HCT116 (cell line): ENCODE measurements around the gene TNFRSF14. TPM values are rescaled to one million over a fixed set of nuclear protein-coding genes. Genes with fewer than 3 reads are reported as not detected.

Experiments used
- ATAC-seq: fragments of 200-7000 bp; cut with Tn5 transposase; 2 replicates; pipeline ENCODE4 v1.9.1; 2020; ENCODE audit warnings: mild to moderate bottlenecking, moderate library complexity
- BruUV-seq: library from RNA; stranded (reverse); fragments of 400-500 nt; replicated peaks from 2 replicates; lab custom pipeline; 2021; lab: Mats Ljungman, UMichigan
- CTCF ChIA-PET: fragments of 300-600 bp; sonication (Branson Sonifier 250); formaldehyde crosslinking; loops from one replicate; lab custom pipeline; 2021; ENCODE audit warnings: antibody characterized with exemption; lab: Charles Lee
- POLR2A ChIA-PET: fragments of 300-600, 350-600 bp; sonication (Branson Sonifier 250); formaldehyde crosslinking; loops from one replicate; lab custom pipeline; 2021; ENCODE audit warnings: antibody characterized with exemption; lab: Charles Lee
- RAD21 ChIA-PET, 2 experiments: fragments of 300-600 bp; sonication (Branson Sonifier 250); formaldehyde crosslinking; loops; one replicate each; lab custom pipeline; 2023; ENCODE audit warnings: low total read pairs in 2 of 2; ENCODE audit not compliant: uncharacterized antibody in 2 of 2, unreplicated experiment in 2 of 2, low non-redundant PET in 1 of 2; lab: Charles Lee
- DNase-seq: peaks from one replicate; pipeline ENCODE4 v3.0.0-alpha.2; 2010; ENCODE audit warnings: low read depth, low spot score
- H2AFZ ChIP-seq: fragments of 200-600 bp; shearing (Covaris generic), sonication (generic); 2 replicates; pipeline ENCODE4 v1.6.1; 2017; ENCODE audit warnings: low read depth, mixed run types, mixed read lengths, antibody characterized with exemption, low read length; ENCODE audit not compliant: poor library complexity, severe bottlenecking
- H3K27ac ChIP-seq: 2 replicates; pipeline ENCODE4 v1.5.1; 2012; ENCODE audit warnings: low read depth, low read length
- H3K27me3 ChIP-seq: fragments of 200-600 bp; sonication (generic); 2 replicates; pipeline ENCODE4 v1.6.1; 2016; ENCODE audit warnings: mixed run types, low read length, mixed read lengths; ENCODE audit not compliant: insufficient read depth
- H3K36me3 ChIP-seq, 2 experiments: fragments of 200-500 bp in 1 of 2; fragments of 200-600 bp in 1 of 2; sonication (Bioruptor generic) in 1 of 2; sonication (generic) in 1 of 2; 2 replicates each; pipeline versions ENCODE4 v1.5.1 to v1.6.1; 2014 to 2016; ENCODE audit warnings: low read length in 2 of 2, inconsistent platforms in 1 of 2, mixed read lengths in 1 of 2, mixed run types in 1 of 2; ENCODE audit not compliant: insufficient read depth in 2 of 2, control insufficient read depth in 1 of 2
- H3K4me1 ChIP-seq, 2 experiments: fragments of 200-600 bp in 1 of 2; sonication (generic) in 1 of 2; 2 replicates each; pipeline versions ENCODE4 v1.5.1 to v1.6.1; 2012 to 2017; ENCODE audit warnings: low read length in 2 of 2, inconsistent platforms in 1 of 2, mild to moderate bottlenecking in 1 of 2, mixed read lengths in 1 of 2, mixed run types in 1 of 2, moderate library complexity in 1 of 2; ENCODE audit not compliant: insufficient read depth in 2 of 2, control insufficient read depth in 1 of 2
- H3K4me2 ChIP-seq: fragments of 200-600 bp; sonication (generic); 2 replicates; pipeline ENCODE4 v1.6.1; 2017; ENCODE audit warnings: mixed run types, low read length, mixed read lengths
- H3K4me3 ChIP-seq, 2 experiments: fragments of 200-600 bp in 1 of 2; sonication (generic) in 1 of 2; replicated peaks in 1 of 2; 2 replicates each; pipeline ENCODE4 v1.5.1; 2011 to 2016; ENCODE audit warnings: low read length in 2 of 2, control low read depth in 1 of 2, low read depth in 1 of 2, mild to moderate bottlenecking in 1 of 2, mixed read lengths in 1 of 2, mixed run types in 1 of 2
- H3K79me2 ChIP-seq: fragments of 200-600 bp; sonication (generic); 2 replicates; pipeline ENCODE4 v1.6.1; 2017; ENCODE audit warnings: mild to moderate bottlenecking, mixed run types, low read length, moderate library complexity, mixed read lengths; ENCODE audit not compliant: insufficient read depth
- H3K9ac ChIP-seq: fragments of 200-600 bp; sonication (generic); 2 replicates; pipeline ENCODE4 v1.6.1; 2016; ENCODE audit warnings: low read length, mixed read lengths
- H3K9me2 ChIP-seq: fragments of 200-600 bp; sonication (generic), shearing (Covaris generic); 2 replicates; pipeline ENCODE4 v1.6.1; 2017; ENCODE audit warnings: mixed run types, mild to moderate bottlenecking, moderate library complexity; ENCODE audit not compliant: insufficient read depth
- H3K9me3 ChIP-seq, 2 experiments: fragments of 200-500 bp in 1 of 2; fragments of 200-600 bp in 1 of 2; sonication (Bioruptor generic) in 1 of 2; sonication (generic) in 1 of 2; 2 replicates each; pipeline ENCODE4 v1.6.1; 2014 to 2017; ENCODE audit warnings: low read length in 2 of 2, mixed read lengths in 2 of 2, inconsistent platforms in 1 of 2, low read depth in 1 of 2, mild to moderate bottlenecking in 1 of 2, mixed run types in 1 of 2, moderate library complexity in 1 of 2; ENCODE audit not compliant: control insufficient read depth in 1 of 2, insufficient read depth in 1 of 2
- H4K20me1 ChIP-seq: fragments of 200-600 bp; sonication (generic), shearing (Covaris generic); 2 replicates; pipeline ENCODE4 v1.6.1; 2017; ENCODE audit warnings: mixed run types, mild to moderate bottlenecking, moderate library complexity; ENCODE audit not compliant: insufficient read depth
- CBX3 ChIP-seq: IDR thresholded peaks from 2 replicates; pipeline ENCODE4 v1.6.1; 2012; ENCODE audit warnings: low read depth
- CEBPB ChIP-seq: IDR thresholded peaks from 2 replicates; pipeline ENCODE4 v1.6.1; 2012; ENCODE audit warnings: low read depth
- ELF1 ChIP-seq: IDR thresholded peaks from 2 replicates; pipeline ENCODE4 v1.6.1; 2012; ENCODE audit warnings: low read depth, borderline replicate concordance
- EZH2 ChIP-seq: fragments of 200-600 bp; sonication (generic); IDR thresholded peaks from 2 replicates; pipeline ENCODE4 v1.6.1; 2017; ENCODE audit warnings: antibody characterized with exemption, mixed run types
- EZH2phosphoT487 ChIP-seq: fragments of 200-600 bp; IDR thresholded peaks from 2 replicates; pipeline ENCODE4 v1.6.1; 2018; ENCODE audit warnings: antibody characterized with exemption, borderline replicate concordance
- FOSL1 ChIP-seq: IDR thresholded peaks from 2 replicates; pipeline ENCODE4 v1.6.1; 2012; ENCODE audit warnings: low read depth
- JUND ChIP-seq: IDR thresholded peaks from 2 replicates; pipeline ENCODE4 v1.6.1; 2012
- MAX ChIP-seq: IDR thresholded peaks from 2 replicates; pipeline ENCODE4 v1.6.1; 2012
- POLR2A ChIP-seq: IDR thresholded peaks from 2 replicates; pipeline ENCODE4 v1.7.0; 2011; ENCODE audit warnings: borderline replicate concordance; ENCODE audit not compliant: insufficient read depth, insufficient read length; ENCODE audit errors: extremely low read depth
- RAD21 ChIP-seq: IDR thresholded peaks from 2 replicates; pipeline ENCODE4 v1.6.1; 2012; ENCODE audit warnings: low read depth, mild to moderate bottlenecking
- SIN3A ChIP-seq: IDR thresholded peaks from 2 replicates; pipeline ENCODE4 v1.6.1; 2012; ENCODE audit warnings: low read depth
- YY1 ChIP-seq: IDR thresholded peaks from 2 replicates; pipeline ENCODE4 v1.6.1; 2011; ENCODE audit warnings: low read length, low read depth, moderate library complexity, mild to moderate bottlenecking; ENCODE audit not compliant: insufficient replicate concordance; ENCODE audit errors: extremely low read depth
- ZFX ChIP-seq: fragments of 450-650 bp; IDR thresholded peaks from 2 replicates; pipeline ENCODE4 v1.6.1; 2017
- ZNF274 ChIP-seq: fragments of 200-500 bp; sonication (Bioruptor generic); IDR thresholded peaks from 2 replicates; pipeline ENCODE4 v1.6.1; 2014; ENCODE audit warnings: mild to moderate bottlenecking, low read depth, low read length, inconsistent platforms
- intact Hi-C: fragments of 100-400 bp; cut with micrococcal nuclease; formaldehyde crosslinking; loops from 2 replicates; pipeline ENCODE4 v1.10.0; 2022
- total RNA-seq: library from RNA; stranded (reverse); gene quantifications from one replicate; pipeline ENCODE4 v1.2.1, GENCODE V29; 2021; ENCODE audit not compliant: unreplicated experiment
- TF ChIP-seq, protein P1 (sequence below): IDR thresholded peaks from 2 replicates; pipeline ENCODE4 v1.6.1; 2012
- TF ChIP-seq, protein P2 (sequence below): IDR thresholded peaks from 2 replicates; pipeline ENCODE4 v1.6.1; 2012; ENCODE audit warnings: low read depth

The TNFRSF14 gene
- total RNA-seq, 1 experiment from 2014 or later: 0.66 TPM

DNA sequence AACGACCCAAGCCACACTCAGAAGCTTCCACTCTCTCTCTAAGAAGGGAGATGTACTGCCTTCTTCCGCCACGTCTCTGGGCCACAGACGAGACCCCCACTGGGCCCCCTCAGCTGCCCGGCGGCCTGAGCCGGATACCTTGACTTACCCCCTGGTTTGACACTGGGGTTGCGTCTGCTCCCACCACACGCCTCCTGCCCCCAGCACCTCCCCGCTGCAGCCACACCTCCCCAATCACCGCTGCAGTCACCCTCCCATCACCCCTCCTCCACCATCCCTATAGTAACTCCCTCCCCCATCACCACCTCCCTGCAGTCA, 40.4 kb upstream of the TNFRSF14 start:
- DNase-seq (no peak), ATAC-seq (no peak; the same call in 1 of the 2 replicates)
- Histone ChIP-seq H3K9me3 (no peaks in the 10 kb centered on the region), H4K20me1 (no peaks in the 10 kb centered on the region), H2AFZ (no peak overlapping the region), H3K4me2 (no peak overlapping the region), H3K27me3 (no peaks in the 10 kb centered on the region), H3K79me2 (no peaks in the 10 kb centered on the region), H3K4me1 (no peaks in the 10 kb centered on the region), H3K4me3 (no peak overlapping the region), H3K9me2 (no peaks in the 10 kb centered on the region), H3K27ac (no peak overlapping the region), H3K9ac (no peak overlapping the region), H3K36me3 (peaks cover 22% of the 10 kb centered on the region in 2 experiments; a peak in 3 of 4 replicates)
- ChIA-PET POLR2A (no interaction called here), CTCF (no interaction called here), RAD21 (no interaction called here)
- TF ChIP-seq, protein P1, sequence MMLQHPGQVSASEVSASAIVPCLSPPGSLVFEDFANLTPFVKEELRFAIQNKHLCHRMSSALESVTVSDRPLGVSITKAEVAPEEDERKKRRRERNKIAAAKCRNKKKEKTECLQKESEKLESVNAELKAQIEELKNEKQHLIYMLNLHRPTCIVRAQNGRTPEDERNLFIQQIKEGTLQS: no peak
- TF ChIP-seq RAD21: no peak
- no peak for TF ChIP-seq CEBPB
- no peak for TF ChIP-seq CBX3
- TF ChIP-seq, protein P2, sequence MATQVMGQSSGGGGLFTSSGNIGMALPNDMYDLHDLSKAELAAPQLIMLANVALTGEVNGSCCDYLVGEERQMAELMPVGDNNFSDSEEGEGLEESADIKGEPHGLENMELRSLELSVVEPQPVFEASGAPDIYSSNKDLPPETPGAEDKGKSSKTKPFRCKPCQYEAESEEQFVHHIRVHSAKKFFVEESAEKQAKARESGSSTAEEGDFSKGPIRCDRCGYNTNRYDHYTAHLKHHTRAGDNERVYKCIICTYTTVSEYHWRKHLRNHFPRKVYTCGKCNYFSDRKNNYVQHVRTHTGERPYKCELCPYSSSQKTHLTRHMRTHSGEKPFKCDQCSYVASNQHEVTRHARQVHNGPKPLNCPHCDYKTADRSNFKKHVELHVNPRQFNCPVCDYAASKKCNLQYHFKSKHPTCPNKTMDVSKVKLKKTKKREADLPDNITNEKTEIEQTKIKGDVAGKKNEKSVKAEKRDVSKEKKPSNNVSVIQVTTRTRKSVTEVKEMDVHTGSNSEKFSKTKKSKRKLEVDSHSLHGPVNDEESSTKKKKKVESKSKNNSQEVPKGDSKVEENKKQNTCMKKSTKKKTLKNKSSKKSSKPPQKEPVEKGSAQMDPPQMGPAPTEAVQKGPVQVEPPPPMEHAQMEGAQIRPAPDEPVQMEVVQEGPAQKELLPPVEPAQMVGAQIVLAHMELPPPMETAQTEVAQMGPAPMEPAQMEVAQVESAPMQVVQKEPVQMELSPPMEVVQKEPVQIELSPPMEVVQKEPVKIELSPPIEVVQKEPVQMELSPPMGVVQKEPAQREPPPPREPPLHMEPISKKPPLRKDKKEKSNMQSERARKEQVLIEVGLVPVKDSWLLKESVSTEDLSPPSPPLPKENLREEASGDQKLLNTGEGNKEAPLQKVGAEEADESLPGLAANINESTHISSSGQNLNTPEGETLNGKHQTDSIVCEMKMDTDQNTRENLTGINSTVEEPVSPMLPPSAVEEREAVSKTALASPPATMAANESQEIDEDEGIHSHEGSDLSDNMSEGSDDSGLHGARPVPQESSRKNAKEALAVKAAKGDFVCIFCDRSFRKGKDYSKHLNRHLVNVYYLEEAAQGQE: no peak
- no peak for TF ChIP-seq SIN3A
- TF ChIP-seq EZH2: no peak
- TF ChIP-seq POLR2A: no peak
- no peak for TF ChIP-seq FOSL1
- TF ChIP-seq ZNF274: no peak
- no peak for TF ChIP-seq EZH2phosphoT487
- TF ChIP-seq YY1: no peak
- TF ChIP-seq JUND: no peak
- no peak for TF ChIP-seq ELF1
- TF ChIP-seq ZFX: no peak
- no peak for TF ChIP-seq MAX
- intact Hi-C loops: no loop called here
- BruUV-seq: no TSS peak
